Breast epithelium (tissue), 4 donors: Measurements from ENCODE around the gene CLDN15. TPM values are rescaled to one million over a fixed set of nuclear protein-coding genes. Genes with fewer than 3 reads are reported as not detected.
A peak's percentile ranks its signal among the peaks of the same experiment; 100 is the strongest.

Experiments
- DNase-seq, 2 donors: peaks; one replicate each; pipeline ENCODE4 v3.0.0-alpha.2; 2019; ENCODE audit warnings: low spot score in 2 of 2
- H3K27ac ChIP-seq, 2 donors: fragments of 200-600 bp; sonication (generic) in 1 of 2; one replicate each; pipeline ENCODE4 v1.5.1; 2016 to 2019; ENCODE audit warnings: mild to moderate bottlenecking in 1 of 2
- H3K27me3 ChIP-seq, 2 donors: fragments of 200-600 bp; sonication (generic) in 1 of 2; one replicate each; pipeline versions ENCODE4 v1.5.1 to v1.6.0; 2017 to 2019; ENCODE audit warnings: control low read depth in 1 of 2, mild to moderate bottlenecking in 1 of 2
- H3K36me3 ChIP-seq: fragments of 200-600 bp; one replicate; pipeline ENCODE4 v1.5.1; 2019
- H3K4me1 ChIP-seq, 2 donors: fragments of 200-600 bp; sonication (generic); one replicate each; pipeline ENCODE4 v1.5.1; 2016 to 2019; ENCODE audit warnings: control low read depth in 1 of 2
- H3K4me3 ChIP-seq, 3 donors: fragments of 200-600 bp; sonication (generic); 1 replicate in 2 of 3; 2 replicates in 1 of 3; pipeline ENCODE4 v1.5.1; 2016 to 2019; ENCODE audit warnings: mild to moderate bottlenecking in 3 of 3, moderate library complexity in 2 of 3
- H3K9me3 ChIP-seq, 2 donors: fragments of 200-600 bp; sonication (generic) in 1 of 2; one replicate each; pipeline ENCODE4 v1.5.1; 2016 to 2019; ENCODE audit warnings: control low read depth in 1 of 2
- CTCF ChIP-seq, 3 donors: fragments of 450-650 bp; IDR thresholded peaks; one replicate each; pipeline ENCODE4 v1.5.1; 2016 to 2017; ENCODE audit warnings: antibody characterized with exemption in 3 of 3, mild to moderate bottlenecking in 3 of 3, moderate library complexity in 3 of 3
- POLR2A ChIP-seq: fragments of 450-650 bp; IDR thresholded peaks from one replicate; pipeline ENCODE4 v1.6.1; 2016; ENCODE audit warnings: antibody characterized with exemption, mild to moderate bottlenecking, moderate library complexity
- POLR2AphosphoS5 ChIP-seq, 3 donors: sonication (generic); formaldehyde crosslinking; IDR thresholded peaks; one replicate each; pipeline ENCODE4 v1.6.1; 2017; ENCODE audit warnings: antibody characterized with exemption in 3 of 3
- intact Hi-C: fragments of 100-400 bp; cut with DNase I; formaldehyde crosslinking; loops from one replicate; pipeline ENCODE4 v1.15.1; 2023; ENCODE audit warnings: low total_unique reads
- total RNA-seq, 3 donors: library from RNA; depleted of rRNA; stranded (reverse); fragments of >200 nt; gene quantifications; one replicate each; pipeline ENCODE4 v1.1.0, GENCODE V29; 2016

Gene CLDN15
- total RNA-seq, 3 donors from 2014 or later, result 14.4 to 44.6 (median 17.1) TPM

- H3K36me3 ChIP-seq, result no peaks in the 10 kb centered on the region
- intact Hi-C loops, result no loop called here
Measured at GRCh38 chr7:101222275-101222830, 15.2 kb downstream of the CLDN15 start.

GRCh38 chr7:101220295-101220694, 17.3 kb downstream of the CLDN15 start:
- TF ChIP-seq POLR2A, result no peak
- no peak for TF ChIP-seq POLR2AphosphoS5 (IDR thresholded peaks at IDR 0.05)
- TF ChIP-seq CTCF (IDR thresholded peaks at IDR 0.05), result no peak
- no peak for DNase-seq
- Histone ChIP-seq H3K27me3 (no peaks in the 10 kb centered on the region), H3K36me3 (no peaks in the 10 kb centered on the region), H3K9me3 (no peaks in the 10 kb centered on the region), H3K27ac (no peak overlapping the region), H3K4me1 (peaks cover 0 to 6% of the 10 kb centered on the region in 2 donors), H3K4me3 (no peak overlapping the region)
- intact Hi-C loops, result no loop called here

More at GRCh38 chr7:101222275-101222830, 15.2 kb downstream of the CLDN15 start:
- Histone ChIP-seq H3K27me3 (no peaks in the 10 kb centered on the region), H3K27ac (no peak overlapping the region), H3K4me3 (no peak overlapping the region), H3K4me1 (peaks cover 0 to 6% of the 10 kb centered on the region in 2 donors), H3K9me3 (no peaks in the 10 kb centered on the region)
- no peak for DNase-seq
- TF ChIP-seq POLR2AphosphoS5 (IDR thresholded peaks at IDR 0.05) (no peak), POLR2A (no peak), CTCF (IDR thresholded peaks at IDR 0.05) (no peak)

- H3K4me1 ChIP-seq, result peaks cover 0 to 6% of the 10 kb centered on the region in 2 donors
- TF ChIP-seq POLR2AphosphoS5 (IDR thresholded peaks at IDR 0.05) (no peak), CTCF (IDR thresholded peaks at IDR 0.05) (no peak), POLR2A (no peak)
- DNase-seq, result no peak
- H3K4me3 ChIP-seq, result peak overlapping the region; percentile 72 to 90 (median 84)
- H3K36me3 ChIP-seq, result no peaks in the 10 kb centered on the region
- no peaks in the 10 kb centered on the region for H3K9me3 ChIP-seq
- no peaks in the 10 kb centered on the region for H3K27me3 ChIP-seq
- intact Hi-C loops, result no loop called here
- peak overlapping the region; percentile 89 to 91 for H3K27ac ChIP-seq
Measured at GRCh38 chr7:101218236-101219125, 19.1 kb downstream of the CLDN15 start.

- peaks cover 0 to 6% of the 10 kb centered on the region in 2 donors for H3K4me1 ChIP-seq
- intact Hi-C loops, result no loop called here
Measured at GRCh38 chr7:101217388-101218235, 20.0 kb downstream of the CLDN15 start, which contains the start of the genes PLOD3 and ZNHIT1. PLOD3 (minus strand) TSS chr7:101217581; CDS start chr7:101217274, 307 bp downstream. ZNHIT1 (plus strand) TSS chr7:101218165; CDS start chr7:101218196, 31 bp downstream.

More at GRCh38 chr7:101217388-101218235, 20.0 kb downstream of the CLDN15 start, which contains the start of the genes PLOD3 and ZNHIT1:
- Histone ChIP-seq H3K27ac (peak within 1 kb of the TSS; percentile 89 to 91), H3K9me3 (no peaks in the 10 kb centered on the region), H3K36me3 (no peaks in the 10 kb centered on the region), H3K4me3 (peak within 1 kb of the TSS; percentile 72 to 90 (median 84)), H3K27me3 (no peaks in the 10 kb centered on the region)
- peak in 2 of 3 donors; percentile 10 to 13 for TF ChIP-seq CTCF (IDR thresholded peaks at IDR 0.05)
- no peak for TF ChIP-seq POLR2A
- TF ChIP-seq POLR2AphosphoS5 (IDR thresholded peaks at IDR 0.05), result peak; percentile 36 to 53 (median 41)
- peak; percentile 95 to 97 for DNase-seq
